Kidney (tissue), 14 donors: ENCODE data around the gene DIS3L2. TPM values are rescaled to one million over a fixed set of nuclear protein-coding genes. Genes with fewer than 3 reads are reported as not detected.
"Not testable (repeated sequence)": the region's sequence is repeated elsewhere in the genome, so short reads cannot be mapped to it uniquely, and the experiment has no call there.

Experiments
- DNase-seq, 5 donors: peaks; one replicate each; pipeline ENCODE4 v3.0.0-alpha.2; 2013 to 2020
- FAIRE-seq: peaks from 2 replicates; lab custom pipeline; 2012; peaks lifted over from hg19 to GRCh38; lab: Jason Lieb, UNC
- H3K27ac ChIP-seq, 2 donors: one replicate each; pipeline ENCODE4 v1.7.0; 2013; ENCODE audit warnings: low read depth in 2 of 2, low read length in 2 of 2, inconsistent platforms in 1 of 2
- H3K27me3 ChIP-seq: one replicate; pipeline ENCODE4 v1.7.1; 2013; ENCODE audit warnings: low read length, inconsistent platforms; ENCODE audit not compliant: control insufficient read depth, insufficient read depth
- H3K36me3 ChIP-seq, 3 donors: one replicate each; pipeline versions ENCODE4 v1.7.0 to v1.7.1; 2013; ENCODE audit warnings: low read length in 3 of 3, control low read depth in 1 of 3, inconsistent platforms in 1 of 3; ENCODE audit not compliant: insufficient read depth in 3 of 3, control insufficient read depth in 2 of 3
- H3K4me1 ChIP-seq, 3 donors: one replicate each; pipeline versions ENCODE4 v1.7.0 to v1.7.1; 2013; ENCODE audit warnings: low read length in 3 of 3, inconsistent platforms in 1 of 3, low read depth in 1 of 3; ENCODE audit not compliant: control insufficient read depth in 2 of 3, insufficient read depth in 2 of 3
- H3K4me3 ChIP-seq, 3 donors: one replicate each; pipeline versions ENCODE4 v1.7.0 to v1.8.1; 2013; ENCODE audit warnings: low read length in 3 of 3, control low read depth in 1 of 3, inconsistent platforms in 1 of 3
- H3K9ac ChIP-seq, 3 donors: one replicate each; pipeline versions ENCODE4 v1.7.0 to v1.7.1; 2013; ENCODE audit warnings: low read length in 3 of 3, control low read depth in 1 of 3, inconsistent platforms in 1 of 3
- H3K9me3 ChIP-seq, 3 donors: one replicate each; pipeline versions ENCODE4 v1.7.0 to v1.7.1; 2013; ENCODE audit warnings: low read length in 3 of 3, control low read depth in 1 of 3, inconsistent platforms in 1 of 3; ENCODE audit not compliant: control insufficient read depth in 2 of 3, insufficient read depth in 1 of 3
- intact Hi-C: fragments of 100-400 bp; cut with DNase I; formaldehyde crosslinking; loops from one replicate; pipeline ENCODE4 v1.11.1; 2022
- polyA plus RNA-seq: library from polyadenylated mRNA; stranded (reverse); fragments of 350-450 nt; fragmentation: Illumina TruSeq; extraction: RNeasy Lipid Tissue Mini Kit (QIAGEN cat#74804); gene quantifications from one replicate; pipeline ENCODE4 v1.2.3, GENCODE V29; 2014; ENCODE audit warnings: low read depth, low replicate concordance; ENCODE audit not compliant: insufficient read depth
- total RNA-seq: library from RNA; stranded (reverse); fragmentation: NEBNext Ultra II Directional; extraction: Animal tissue kit (Norgen Biotek cat#: 25700); gene quantifications from one replicate; pipeline ENCODE4 v1.2.1, GENCODE V29; 2021
- TF ChIP-seq, protein P1 (sequence below): IDR thresholded peaks from 3 replicates; pipeline ENCODE4 v1.5.1; 2012; ENCODE audit warnings: mild to moderate bottlenecking, moderate library complexity, borderline replicate concordance; ENCODE audit not compliant: insufficient read depth; ENCODE audit errors: extremely low read depth
- donor health status: control.
- donor health status: control.
- donor health status: control.
- donor health status: control.
- donor health status: control.
- donor health status: DM: yes; HTN: yes; CAD: no.
- donor health status: Normal renal cell carcinoma (clear cell type).

DIS3L2 gene
- total and polyA plus RNA-seq, 2 donors from 2014 or later = 12.3 to 47.7 TPM

DNA sequence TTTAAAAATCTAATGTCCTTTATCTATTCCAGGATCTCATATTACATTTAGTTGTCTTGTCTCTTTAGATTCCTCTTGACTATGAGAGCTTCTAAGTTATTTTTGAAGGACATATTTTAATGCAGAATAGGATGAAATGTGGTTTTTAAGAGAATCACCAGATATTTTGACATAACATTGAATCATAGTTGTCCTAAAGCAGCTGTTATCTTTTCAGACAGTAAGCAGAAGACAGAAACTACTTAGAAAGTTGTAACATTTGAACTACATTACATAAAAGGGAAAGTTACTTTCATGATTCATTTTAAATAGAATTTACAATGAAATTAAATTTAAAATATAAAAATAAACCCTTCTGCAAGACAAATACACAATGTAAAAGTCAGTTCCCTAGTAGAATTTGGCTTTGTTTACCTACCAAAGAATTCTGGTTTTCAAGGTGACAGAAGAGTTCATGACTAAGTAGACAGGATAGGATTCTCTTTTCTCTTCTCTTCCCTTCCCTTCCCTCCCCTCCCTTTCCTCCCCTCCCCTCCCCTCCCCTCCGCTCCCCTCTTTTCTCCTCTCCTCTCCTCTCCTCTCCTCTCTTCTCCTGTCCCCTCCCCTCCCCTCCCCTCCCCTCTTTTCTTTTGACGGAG lies 186.0 kb downstream of the DIS3L2 start:
- FAIRE-seq (no peak), DNase-seq (no peak)
- no peak overlapping the region for H3K27ac ChIP-seq
- H3K27me3 ChIP-seq = no peaks in the 10 kb centered on the region
- H3K4me3 ChIP-seq = no peak overlapping the region
- no peak overlapping the region for H3K9ac ChIP-seq
- intact Hi-C loops = no loop called here
- H3K36me3 ChIP-seq = no peaks in the 10 kb centered on the region
- TF ChIP-seq, protein P1, sequence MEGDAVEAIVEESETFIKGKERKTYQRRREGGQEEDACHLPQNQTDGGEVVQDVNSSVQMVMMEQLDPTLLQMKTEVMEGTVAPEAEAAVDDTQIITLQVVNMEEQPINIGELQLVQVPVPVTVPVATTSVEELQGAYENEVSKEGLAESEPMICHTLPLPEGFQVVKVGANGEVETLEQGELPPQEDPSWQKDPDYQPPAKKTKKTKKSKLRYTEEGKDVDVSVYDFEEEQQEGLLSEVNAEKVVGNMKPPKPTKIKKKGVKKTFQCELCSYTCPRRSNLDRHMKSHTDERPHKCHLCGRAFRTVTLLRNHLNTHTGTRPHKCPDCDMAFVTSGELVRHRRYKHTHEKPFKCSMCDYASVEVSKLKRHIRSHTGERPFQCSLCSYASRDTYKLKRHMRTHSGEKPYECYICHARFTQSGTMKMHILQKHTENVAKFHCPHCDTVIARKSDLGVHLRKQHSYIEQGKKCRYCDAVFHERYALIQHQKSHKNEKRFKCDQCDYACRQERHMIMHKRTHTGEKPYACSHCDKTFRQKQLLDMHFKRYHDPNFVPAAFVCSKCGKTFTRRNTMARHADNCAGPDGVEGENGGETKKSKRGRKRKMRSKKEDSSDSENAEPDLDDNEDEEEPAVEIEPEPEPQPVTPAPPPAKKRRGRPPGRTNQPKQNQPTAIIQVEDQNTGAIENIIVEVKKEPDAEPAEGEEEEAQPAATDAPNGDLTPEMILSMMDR = no peak
- H3K4me1 ChIP-seq = no peaks in the 10 kb centered on the region
- no peaks in the 10 kb centered on the region for H3K9me3 ChIP-seq

DNA sequence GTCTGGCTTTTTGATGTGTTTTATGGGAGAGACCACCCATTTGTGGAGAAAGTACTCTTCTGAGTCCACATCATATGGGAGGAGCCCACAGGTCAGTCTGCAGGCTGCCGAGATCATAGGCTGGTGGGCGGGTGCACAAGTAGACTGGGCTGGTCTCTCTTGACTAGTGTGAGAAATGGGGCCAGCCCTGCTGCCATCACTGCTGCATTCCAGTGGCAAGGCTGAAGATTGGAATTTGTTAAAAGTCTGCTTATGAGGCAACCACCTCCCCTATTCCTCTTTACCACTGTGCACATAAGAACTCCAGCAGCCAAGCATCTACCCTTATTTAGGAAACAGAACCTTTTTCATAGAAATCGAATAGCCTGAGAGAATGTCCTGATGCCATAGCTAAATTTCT lies 200.7 kb downstream of the DIS3L2 start:
- no peak for DNase-seq
- intact Hi-C loops = no loop called here
- peaks cover 2 to 12% (median 5%) of the 10 kb centered on the region in 3 donors for H3K36me3 ChIP-seq
- H3K4me1 ChIP-seq = no peaks in the 10 kb centered on the region
- TF ChIP-seq, protein P1 = no peak
- no peak for FAIRE-seq
- no peaks in the 10 kb centered on the region for H3K27me3 ChIP-seq
- H3K9ac ChIP-seq = no peak overlapping the region
- no peak overlapping the region for H3K4me3 ChIP-seq
- H3K27ac ChIP-seq = no peak overlapping the region
- no peaks in the 10 kb centered on the region for H3K9me3 ChIP-seq

DNA sequence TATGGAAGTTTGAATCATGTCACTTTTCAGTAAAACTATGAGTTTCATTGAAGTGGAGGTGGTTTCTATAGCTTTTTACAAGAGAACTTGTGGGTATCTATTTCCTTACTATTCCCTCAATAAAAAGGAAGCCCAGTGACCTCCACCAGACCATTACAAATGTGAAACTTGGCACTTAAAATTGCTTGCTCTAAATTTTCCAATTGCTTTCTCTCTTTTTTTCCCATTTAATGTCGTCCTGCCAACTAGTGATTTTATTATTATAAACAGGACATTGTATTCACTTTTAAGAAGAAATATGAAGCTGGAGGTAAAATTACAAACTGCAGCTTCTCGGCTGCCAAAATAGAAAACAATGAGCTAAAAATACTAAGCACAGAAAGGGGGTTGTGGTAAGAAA lies 208.9 kb downstream of the DIS3L2 start:
- no peaks in the 10 kb centered on the region for H3K4me1 ChIP-seq
- intact Hi-C loops = no loop called here
- peak in 1 of 5 donors; percentile 13 for DNase-seq
- H3K27ac ChIP-seq = no peak overlapping the region
- TF ChIP-seq, protein P1 = no peak
- no peaks in the 10 kb centered on the region for H3K36me3 ChIP-seq
- H3K4me3 ChIP-seq = no peak overlapping the region
- no peak for FAIRE-seq
- no peaks in the 10 kb centered on the region for H3K27me3 ChIP-seq
- H3K9me3 ChIP-seq = no peaks in the 10 kb centered on the region
- no peak overlapping the region for H3K9ac ChIP-seq

DNA sequence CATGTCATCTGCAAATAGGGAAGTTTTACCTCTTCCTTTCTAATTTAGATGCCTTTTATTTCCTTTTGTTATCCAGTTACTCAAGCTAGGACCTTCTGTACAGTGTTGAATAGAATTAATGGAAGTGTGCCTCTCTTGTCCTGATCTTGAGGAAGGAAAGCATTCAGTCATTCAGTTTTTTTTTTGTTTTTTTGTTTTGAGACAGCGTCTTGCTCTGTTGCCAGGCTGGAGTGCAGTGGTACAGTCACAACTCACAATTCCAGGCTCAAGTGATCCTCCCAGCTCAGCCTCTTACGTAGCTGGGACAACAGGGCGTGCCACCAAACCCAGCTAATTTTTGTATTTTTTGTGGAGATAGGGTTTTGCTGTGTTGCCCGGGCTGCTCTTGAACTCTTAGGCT lies 213.1 kb downstream of the DIS3L2 start:
- Histone ChIP-seq H3K36me3 (no peaks in the 10 kb centered on the region), H3K27ac (no peak overlapping the region), H3K9me3 (no peaks in the 10 kb centered on the region), H3K27me3 (no peaks in the 10 kb centered on the region), H3K4me1 (no peaks in the 10 kb centered on the region), H3K9ac (no peak overlapping the region), H3K4me3 (no peak overlapping the region)
- intact Hi-C loops = no loop called here
- FAIRE-seq = no peak
- TF ChIP-seq, protein P1 = no peak
- peak in 1 of 5 donors; percentile 12 for DNase-seq

DNA sequence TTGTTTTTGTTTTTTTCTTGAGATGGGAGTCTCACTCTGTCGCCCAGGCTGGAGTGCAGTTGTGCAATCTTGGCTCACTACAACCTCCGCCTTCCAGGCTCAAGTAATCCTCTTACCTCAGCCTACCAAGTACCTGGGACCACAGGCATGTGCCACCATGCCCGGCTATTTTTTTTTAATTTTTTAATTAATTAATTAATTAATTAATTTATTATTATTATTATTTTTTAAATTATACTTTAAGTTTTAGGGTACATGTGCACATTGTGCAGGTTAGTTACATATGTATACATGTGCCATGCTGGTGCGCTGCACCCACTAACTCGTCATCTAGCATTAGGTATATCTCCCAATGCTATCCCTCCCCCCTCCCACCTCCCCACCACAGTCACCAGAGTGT lies 215.1 kb downstream of the DIS3L2 start:
- FAIRE-seq, intact Hi-C loops, H3K4me3 ChIP-seq, H3K9ac ChIP-seq, H3K36me3 ChIP-seq, H3K9me3 ChIP-seq, H3K27me3 ChIP-seq, H3K4me1 ChIP-seq, DNase-seq, H3K27ac ChIP-seq: not testable (repeated sequence)
